SK-N-SH (cell line): Measurements from ENCODE around the gene ELOVL3. TPM values are rescaled to one million over a fixed set of nuclear protein-coding genes. Genes with fewer than 3 reads are reported as not detected.
"Not testable (repeated sequence)": the region's sequence is repeated elsewhere in the genome, so short reads cannot be mapped to it uniquely, and the experiment has no call there.

ENCODE experiments used
- CTCF ChIA-PET: fragments of 300-600, 350-600 bp; formaldehyde crosslinking; extraction: SDS; loops from one replicate; lab custom pipeline; 2021; lab: Yijun Ruan, JAX
- POLR2A ChIA-PET: fragments of 350-600 bp; sonication (Branson Sonifier 250); formaldehyde crosslinking; extraction: SDS; loops from one replicate; lab custom pipeline; 2020; ENCODE audit warnings: antibody characterized with exemption, inconsistent platforms; lab: Yijun Ruan, JAX
- DNase-seq: peaks from one replicate; pipeline ENCODE4 v3.0.0; 2012
- H2AFZ ChIP-seq: fragments of 200-600 bp; sonication (generic); 2 replicates; pipeline ENCODE4 v1.8.1; 2016; ENCODE audit warnings: antibody characterized with exemption, mild to moderate bottlenecking, low read depth
- H3F3A ChIP-seq: fragments of 200-600 bp; sonication (generic); replicated peaks from 2 replicates; pipeline ENCODE3; 2016; ENCODE audit warnings: antibody characterized with exemption, mild to moderate bottlenecking; ENCODE audit not compliant: insufficient read depth
- H3K27ac ChIP-seq, 2 experiments: fragments of 200-500 bp in 1 of 2; fragments of 200-600 bp in 1 of 2; sonication (Bioruptor generic) in 1 of 2; sonication (generic), shearing (Covaris generic) in 1 of 2; 2 replicates each; pipeline versions ENCODE4 v1.5.1 to v1.6.1; 2014 to 2016; ENCODE audit warnings: low read depth in 2 of 2, inconsistent platforms in 1 of 2, low read length in 1 of 2, mild to moderate bottlenecking in 1 of 2, mixed read lengths in 1 of 2
- H3K27me3 ChIP-seq: fragments of 200-600 bp; sonication (generic), shearing (Covaris generic); 2 replicates; pipeline ENCODE4 v1.6.1; 2016; ENCODE audit warnings: mixed run types; ENCODE audit not compliant: insufficient read depth
- H3K36me3 ChIP-seq, 2 experiments: fragments of 200-500 bp in 1 of 2; fragments of 200-600 bp in 1 of 2; sonication (Bioruptor generic) in 1 of 2; sonication (generic) in 1 of 2; replicated peaks in 1 of 2; 2 replicates each; pipeline versions ENCODE3 to v1.5.1; 2014 to 2016; ENCODE audit warnings: low read length in 1 of 2, mild to moderate bottlenecking in 1 of 2; ENCODE audit not compliant: insufficient read depth in 2 of 2, control insufficient read depth in 1 of 2
- H3K4me1 ChIP-seq, 2 experiments: fragments of 200-500 bp in 1 of 2; fragments of 200-600 bp in 1 of 2; sonication (Bioruptor generic) in 1 of 2; sonication (generic), shearing (Covaris generic) in 1 of 2; 2 replicates each; pipeline versions ENCODE4 v1.5.1 to v1.6.1; 2014 to 2016; ENCODE audit warnings: low read depth in 1 of 2, low read length in 1 of 2, mixed run types in 1 of 2; ENCODE audit not compliant: insufficient read depth in 2 of 2, control insufficient read depth in 1 of 2
- H3K4me2 ChIP-seq: fragments of 200-600 bp; sonication (generic), shearing (Covaris generic); 2 replicates; pipeline ENCODE4 v1.6.1; 2017; ENCODE audit warnings: mixed run types
- H3K4me3 ChIP-seq, 2 experiments: fragments of 200-500 bp in 1 of 2; fragments of 200-600 bp in 1 of 2; sonication (Bioruptor generic) in 1 of 2; sonication (generic), shearing (Covaris generic) in 1 of 2; 2 replicates each; pipeline versions ENCODE4 v1.5.1 to v1.8.1; 2014 to 2016; ENCODE audit warnings: low read depth in 2 of 2, inconsistent platforms in 1 of 2, low read length in 1 of 2, mild to moderate bottlenecking in 1 of 2, mixed read lengths in 1 of 2, moderate library complexity in 1 of 2
- H3K79me2 ChIP-seq: fragments of 200-600 bp; sonication (generic); 2 replicates; pipeline ENCODE4 v1.8.1; 2017; ENCODE audit warnings: mild to moderate bottlenecking; ENCODE audit not compliant: insufficient read depth
- H3K9ac ChIP-seq: fragments of 200-600 bp; sonication (generic); 2 replicates; pipeline ENCODE4 v1.6.1; 2017; ENCODE audit warnings: mixed run types
- H3K9me2 ChIP-seq: fragments of 200-600 bp; sonication (generic); 2 replicates; pipeline ENCODE4 v1.6.1; 2017; ENCODE audit warnings: mixed run types
- H3K9me3 ChIP-seq: fragments of 200-600 bp; sonication (generic); 2 replicates; pipeline ENCODE4 v1.6.1; 2017; ENCODE audit warnings: mixed run types, mild to moderate bottlenecking, moderate library complexity
- H4K20me1 ChIP-seq: fragments of 200-600 bp; sonication (generic); 2 replicates; pipeline ENCODE4 v1.6.1; 2017; ENCODE audit warnings: mild to moderate bottlenecking, mixed run types; ENCODE audit not compliant: insufficient read depth
- ELF1 ChIP-seq: IDR thresholded peaks from 2 replicates; pipeline ENCODE4 v1.4.0; 2012
- FOSL2 ChIP-seq: IDR thresholded peaks from 2 replicates; pipeline ENCODE4 v1.4.0; 2012; ENCODE audit warnings: low read depth, mild to moderate bottlenecking, moderate library complexity, borderline replicate concordance
- FOXM1 ChIP-seq: IDR thresholded peaks from 2 replicates; pipeline ENCODE4 v1.4.0; 2012; ENCODE audit warnings: low read depth, mild to moderate bottlenecking
- GATA2 ChIP-seq: sonication (generic); formaldehyde crosslinking; IDR thresholded peaks from 2 replicates; pipeline ENCODE4 v1.5.0; 2020; ENCODE audit warnings: mild to moderate bottlenecking, missing genetic modification reagents
- JUND ChIP-seq: IDR thresholded peaks from 2 replicates; pipeline ENCODE4 v1.4.0; 2012
- POLR2AphosphoS5 ChIP-seq: IDR thresholded peaks from 2 replicates; pipeline ENCODE4 v1.6.1; 2012; ENCODE audit warnings: low read depth, low read length
- RFX5 ChIP-seq: IDR thresholded peaks from 2 replicates; pipeline ENCODE4 v1.6.1; 2012; ENCODE audit warnings: mild to moderate bottlenecking, improper control_type of control experiment, low read length
- TCF12 ChIP-seq: IDR thresholded peaks from 2 replicates; pipeline ENCODE4 v1.4.0; 2012
- WGBS: methylation state at CpG from one replicate; pipeline ENCODE4 v1.1.6; 2017; ENCODE audit warnings: low lambda C conversion rate; 5-methylcytosine and 5-hydroxymethylcytosine counted together
- polyA plus RNA-seq, 3 experiments: library from polyadenylated mRNA; depleted of rRNA; stranded (reverse); fragments of >200 nt; gene quantifications; 2 replicates each; pipeline ENCODE4 v1.2.3, GENCODE V29; 2012
- TF ChIP-seq, protein P1 (sequence below): IDR thresholded peaks from 2 replicates; pipeline ENCODE4 v1.4.0; 2012; ENCODE audit warnings: low read depth, borderline replicate concordance
- TF ChIP-seq, protein P2 (sequence below): fragments of 200-600 bp; sonication (generic); IDR thresholded peaks from 2 replicates; pipeline ENCODE4 v1.6.1; 2017; ENCODE audit warnings: antibody characterized with exemption, mild to moderate bottlenecking, moderate library complexity

ELOVL3 gene
- polyA plus RNA-seq, 1 of the 3 experiments (the other 2 are of a cell fraction): 0.25 TPM

GRCh38 chr10:102208311-102209035 is 17.6 kb upstream of the ELOVL3 start (continued):
- TF ChIP-seq, protein P1, sequence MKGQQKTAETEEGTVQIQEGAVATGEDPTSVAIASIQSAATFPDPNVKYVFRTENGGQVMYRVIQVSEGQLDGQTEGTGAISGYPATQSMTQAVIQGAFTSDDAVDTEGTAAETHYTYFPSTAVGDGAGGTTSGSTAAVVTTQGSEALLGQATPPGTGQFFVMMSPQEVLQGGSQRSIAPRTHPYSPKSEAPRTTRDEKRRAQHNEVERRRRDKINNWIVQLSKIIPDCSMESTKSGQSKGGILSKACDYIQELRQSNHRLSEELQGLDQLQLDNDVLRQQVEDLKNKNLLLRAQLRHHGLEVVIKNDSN: no peak
- TF ChIP-seq GATA2 (CRISPR knock-in tag): peak; percentile 95

DNA sequence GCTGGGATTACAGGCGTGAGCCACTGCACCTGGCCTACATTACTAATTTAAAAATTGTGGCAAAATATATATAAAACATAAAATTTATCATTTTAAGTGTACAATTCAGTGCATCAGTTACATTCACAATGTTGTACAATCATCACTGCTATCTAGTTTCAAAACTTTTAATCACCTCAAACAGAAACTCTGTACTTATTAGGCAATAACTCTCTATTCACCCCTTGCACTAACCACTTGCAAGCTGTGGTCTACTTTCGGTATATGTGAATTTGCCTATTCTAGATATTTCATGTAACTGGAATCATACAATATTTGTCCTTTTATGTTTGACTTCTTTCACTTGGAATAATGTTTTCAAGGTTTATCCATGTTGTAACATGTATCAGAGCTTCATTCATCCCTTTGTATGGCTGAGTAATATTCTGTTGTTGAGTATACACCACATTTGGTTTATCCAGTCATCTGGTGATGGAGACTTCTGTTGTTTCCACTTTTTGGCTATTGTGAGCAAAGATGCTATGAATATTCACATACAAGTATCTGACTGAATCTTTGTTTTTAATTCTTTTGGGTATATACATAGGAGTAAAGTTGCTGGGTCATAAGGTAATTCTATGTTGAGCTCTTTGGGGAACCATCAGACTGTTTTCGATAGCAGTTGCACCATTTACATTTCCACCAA is 14.3 kb upstream of the ELOVL3 start:
- TF ChIP-seq ELF1 (no peak), FOSL2 (no peak), JUND (no peak), POLR2AphosphoS5 (no peak), RFX5 (no peak), TCF12 (no peak), FOXM1 (no peak)
- TF ChIP-seq, protein P2, sequence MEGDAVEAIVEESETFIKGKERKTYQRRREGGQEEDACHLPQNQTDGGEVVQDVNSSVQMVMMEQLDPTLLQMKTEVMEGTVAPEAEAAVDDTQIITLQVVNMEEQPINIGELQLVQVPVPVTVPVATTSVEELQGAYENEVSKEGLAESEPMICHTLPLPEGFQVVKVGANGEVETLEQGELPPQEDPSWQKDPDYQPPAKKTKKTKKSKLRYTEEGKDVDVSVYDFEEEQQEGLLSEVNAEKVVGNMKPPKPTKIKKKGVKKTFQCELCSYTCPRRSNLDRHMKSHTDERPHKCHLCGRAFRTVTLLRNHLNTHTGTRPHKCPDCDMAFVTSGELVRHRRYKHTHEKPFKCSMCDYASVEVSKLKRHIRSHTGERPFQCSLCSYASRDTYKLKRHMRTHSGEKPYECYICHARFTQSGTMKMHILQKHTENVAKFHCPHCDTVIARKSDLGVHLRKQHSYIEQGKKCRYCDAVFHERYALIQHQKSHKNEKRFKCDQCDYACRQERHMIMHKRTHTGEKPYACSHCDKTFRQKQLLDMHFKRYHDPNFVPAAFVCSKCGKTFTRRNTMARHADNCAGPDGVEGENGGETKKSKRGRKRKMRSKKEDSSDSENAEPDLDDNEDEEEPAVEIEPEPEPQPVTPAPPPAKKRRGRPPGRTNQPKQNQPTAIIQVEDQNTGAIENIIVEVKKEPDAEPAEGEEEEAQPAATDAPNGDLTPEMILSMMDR: no peak
- TF ChIP-seq, protein P1: no peak
- no peak overlapping the region for H3K4me2 ChIP-seq
- H3K9ac ChIP-seq: no peak overlapping the region
- no peaks in the 10 kb centered on the region for H3K79me2 ChIP-seq
- peaks cover 9 to 14% of the 10 kb centered on the region in 2 experiments; a peak in 3 of 4 replicates for H3K4me1 ChIP-seq
- H3K9me3 ChIP-seq: no peaks in the 10 kb centered on the region
- CTCF ChIA-PET: interaction anchor here (0.8 to 5.1 kb wide), 3 partner anchors 15 to 42 kb away, joined by 3 to 28 read pairs (median 23); no protein-coding TSS in a partner anchor
- no peak overlapping the region for H3K27ac ChIP-seq
- no peaks in the 10 kb centered on the region for H3K36me3 ChIP-seq
- POLR2A ChIA-PET: no interaction called here
- peaks cover 6% of the 10 kb centered on the region; the same call in 1 of the 2 replicates for H4K20me1 ChIP-seq
- no peak overlapping the region for H3K4me3 ChIP-seq
- 66% methylated on average over 3 of the region's 3 CpGs for WGBS
- no peak for DNase-seq
- no peaks in the 10 kb centered on the region for H3K27me3 ChIP-seq
- H3K9me2 ChIP-seq: no peaks in the 10 kb centered on the region
- H2AFZ ChIP-seq: no peak overlapping the region
- H3F3A ChIP-seq: peaks cover 11% of the 10 kb centered on the region

DNA sequence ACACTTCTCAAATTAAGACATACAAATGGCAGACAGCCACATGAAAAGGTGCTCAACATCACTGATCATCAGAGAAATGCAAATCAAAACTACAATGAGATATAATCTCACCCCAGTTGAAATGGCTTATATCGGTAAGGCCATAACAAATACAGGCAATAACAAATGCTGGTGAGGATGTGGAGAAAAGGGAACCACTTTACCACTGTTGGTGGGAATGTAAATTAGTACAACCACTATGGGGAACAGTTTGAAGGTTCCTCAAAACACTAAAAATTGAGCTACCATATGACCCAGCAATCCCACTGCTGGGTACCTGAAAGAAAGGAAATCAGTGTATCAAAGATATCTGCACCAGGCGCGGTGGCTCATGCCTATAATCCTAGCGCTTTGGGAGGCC is 12.5 kb upstream of the ELOVL3 start:
- H3K27me3 ChIP-seq, DNase-seq, H2AFZ ChIP-seq, H3K4me1 ChIP-seq, H3K27ac ChIP-seq, H3K4me2 ChIP-seq, H4K20me1 ChIP-seq, H3K9ac ChIP-seq, POLR2A ChIA-PET, H3K4me3 ChIP-seq, H3K9me3 ChIP-seq, H3K36me3 ChIP-seq, H3F3A ChIP-seq, H3K79me2 ChIP-seq, H3K9me2 ChIP-seq: not testable (repeated sequence)
- WGBS: 86% methylated on average over 4 of the region's 4 CpGs
- CTCF ChIA-PET: interaction anchor here (1.0 kb wide), 1 partner anchor 186 kb away, joined by 3 read pairs; no protein-coding TSS in a partner anchor
